Mucosa of descending colon (tissue), 3 donors: ENCODE results near the gene SMAD7. TPM values are rescaled to one million over a fixed set of nuclear protein-coding genes. Genes with fewer than 3 reads are reported as not detected.

Source experiments
- ATAC-seq: fragments of 200-7000 bp; cut with Tn5 transposase; one replicate; pipeline ENCODE4 v1.9.1; 2020; ENCODE audit warnings: mild to moderate bottlenecking, moderate library complexity
- DNase-seq, 3 donors: peaks; one replicate each; pipeline ENCODE4 v3.0.0-alpha.2; 2020
- H3K36me3 ChIP-seq: fragments of 200-600 bp; one replicate; pipeline ENCODE4 v1.8.0; 2021; ENCODE audit warnings: low read depth, mild to moderate bottlenecking
- H3K4me1 ChIP-seq: fragments of 200-600 bp; one replicate; pipeline ENCODE4 v1.8.0; 2021; ENCODE audit warnings: low read depth, mild to moderate bottlenecking
- H3K4me3 ChIP-seq: fragments of 200-600 bp; one replicate; pipeline ENCODE4 v1.8.0; 2021; ENCODE audit warnings: mild to moderate bottlenecking
- H3K9me3 ChIP-seq: fragments of 200-600 bp; one replicate; pipeline ENCODE4 v1.8.0; 2021; ENCODE audit warnings: mild to moderate bottlenecking
- intact Hi-C, 2 donors: fragments of 100-400 bp; cut with DNase I in 1 of 2; cut with micrococcal nuclease in 1 of 2; formaldehyde crosslinking; loops; one replicate each; pipeline versions ENCODE4 v1.11.0 to v1.11.1; 2022; cut with DNase I, micrococcal nuclease
- total RNA-seq, 3 donors: library from RNA; stranded (reverse); fragmentation: NEBNext Ultra II Directional in 2 of 3; extraction: Animal tissue kit (Norgen Biotek cat#: 25700) in 2 of 3; gene quantifications; one replicate each; pipeline versions ENCODE4 v1.2.1 to v1.2.4, GENCODE V29; 2021 to 2023
- TF ChIP-seq, protein P1 (sequence below): fragments of 200-600 bp; IDR thresholded peaks from one replicate; pipeline ENCODE4 v1.8.0; 2022; ENCODE audit warnings: antibody characterized with exemption, mild to moderate bottlenecking
- donor health status: DM: no; HTN: no; CAD: no; lungs with moderate emphysema.
- donor health status: DM: no; HTN: no; CAD: no.
- donor health status: DM: no; HTN: yes; CAD: no.

The SMAD7 gene
- total RNA-seq, 3 donors from 2014 or later = 22.3 to 67.4 (median 33.1) TPM

- ATAC-seq (no peak), DNase-seq (no peak)
- H3K36me3 ChIP-seq = no peaks in the 10 kb centered on the region
- no peak overlapping the region for H3K4me3 ChIP-seq
- no peaks in the 10 kb centered on the region for H3K9me3 ChIP-seq
- no peaks in the 10 kb centered on the region for H3K4me1 ChIP-seq
- intact Hi-C loops = no loop called here
- TF ChIP-seq, protein P1, sequence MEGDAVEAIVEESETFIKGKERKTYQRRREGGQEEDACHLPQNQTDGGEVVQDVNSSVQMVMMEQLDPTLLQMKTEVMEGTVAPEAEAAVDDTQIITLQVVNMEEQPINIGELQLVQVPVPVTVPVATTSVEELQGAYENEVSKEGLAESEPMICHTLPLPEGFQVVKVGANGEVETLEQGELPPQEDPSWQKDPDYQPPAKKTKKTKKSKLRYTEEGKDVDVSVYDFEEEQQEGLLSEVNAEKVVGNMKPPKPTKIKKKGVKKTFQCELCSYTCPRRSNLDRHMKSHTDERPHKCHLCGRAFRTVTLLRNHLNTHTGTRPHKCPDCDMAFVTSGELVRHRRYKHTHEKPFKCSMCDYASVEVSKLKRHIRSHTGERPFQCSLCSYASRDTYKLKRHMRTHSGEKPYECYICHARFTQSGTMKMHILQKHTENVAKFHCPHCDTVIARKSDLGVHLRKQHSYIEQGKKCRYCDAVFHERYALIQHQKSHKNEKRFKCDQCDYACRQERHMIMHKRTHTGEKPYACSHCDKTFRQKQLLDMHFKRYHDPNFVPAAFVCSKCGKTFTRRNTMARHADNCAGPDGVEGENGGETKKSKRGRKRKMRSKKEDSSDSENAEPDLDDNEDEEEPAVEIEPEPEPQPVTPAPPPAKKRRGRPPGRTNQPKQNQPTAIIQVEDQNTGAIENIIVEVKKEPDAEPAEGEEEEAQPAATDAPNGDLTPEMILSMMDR = no peak
Measured at GRCh38 chr18:48963586-48964470, 13.1 kb upstream of the SMAD7 start.

DNA sequence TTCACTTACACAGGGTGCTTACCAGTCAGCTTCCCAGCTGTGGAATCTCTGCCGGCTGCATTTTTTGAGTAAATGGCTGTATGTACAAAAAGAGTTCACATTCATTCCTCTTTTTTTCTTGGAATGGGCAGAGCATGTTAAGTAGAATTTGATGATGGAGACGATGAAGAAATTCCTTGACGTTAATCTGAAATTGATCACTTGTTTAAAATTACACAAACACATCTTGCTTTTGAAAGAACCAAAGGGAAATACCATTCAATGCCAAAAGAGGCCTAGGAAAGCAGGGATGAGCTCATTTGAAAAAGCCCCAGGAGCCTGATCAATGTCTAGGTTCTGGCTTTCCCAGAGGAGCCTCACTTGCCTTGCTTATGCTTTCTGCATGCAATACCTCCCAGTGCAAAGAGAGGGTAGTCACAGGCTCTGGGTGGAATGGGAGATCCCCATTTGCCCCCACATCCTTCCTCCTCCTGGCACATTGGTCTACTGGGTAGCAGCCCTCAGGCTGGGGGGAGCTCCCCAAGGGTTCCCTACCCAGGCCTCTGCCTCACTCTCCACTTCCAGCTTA is 12.3 kb upstream of the SMAD7 start:
- DNase-seq (no peak), ATAC-seq (peak; percentile 27)
- intact Hi-C loops = no loop called here
- H3K4me1 ChIP-seq = no peaks in the 10 kb centered on the region
- no peak overlapping the region for H3K4me3 ChIP-seq
- no peaks in the 10 kb centered on the region for H3K9me3 ChIP-seq
- H3K36me3 ChIP-seq = no peaks in the 10 kb centered on the region
- TF ChIP-seq, protein P1 = no peak

DNA sequence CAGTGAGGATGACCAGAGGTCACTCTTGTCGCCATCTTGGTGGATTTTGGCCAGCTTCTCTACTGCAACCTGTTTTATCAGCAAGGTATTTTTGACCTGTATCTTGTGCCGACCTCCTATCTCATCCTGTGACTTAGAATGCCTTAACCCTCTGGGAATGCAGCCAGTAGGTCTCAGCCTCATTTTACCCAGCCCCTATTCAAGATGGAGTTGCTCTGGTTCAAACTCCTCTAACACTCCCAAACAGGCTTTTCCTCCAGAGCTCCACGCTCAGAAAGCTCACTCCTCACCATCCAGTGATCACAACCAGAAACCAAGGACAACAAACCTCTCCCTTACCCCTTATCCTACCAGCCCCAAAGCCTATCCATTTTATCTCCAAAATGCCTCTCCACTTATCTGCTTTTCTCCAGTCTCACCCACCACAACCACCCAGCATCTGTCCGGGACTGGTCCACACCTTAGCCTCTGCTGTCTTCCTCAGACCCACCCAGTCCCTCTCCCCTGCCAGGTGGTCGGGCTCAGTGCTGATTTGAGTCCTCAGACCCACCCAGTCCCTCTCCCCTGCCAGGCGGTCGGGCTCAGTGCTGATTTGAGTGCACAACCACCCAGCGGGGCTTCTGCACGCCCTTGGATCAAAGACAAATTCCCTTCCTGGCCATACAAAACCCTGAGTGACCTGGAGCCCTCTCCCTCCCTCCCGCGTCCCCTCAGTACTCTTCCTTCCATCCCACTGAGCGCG is 11.7 kb upstream of the SMAD7 start:
- DNase-seq (no peak), ATAC-seq (peak; percentile 13)
- Histone ChIP-seq H3K4me3 (no peak overlapping the region), H3K4me1 (no peaks in the 10 kb centered on the region), H3K36me3 (no peaks in the 10 kb centered on the region), H3K9me3 (no peaks in the 10 kb centered on the region)
- TF ChIP-seq, protein P1 = no peak
- intact Hi-C loops = no loop called here

DNA sequence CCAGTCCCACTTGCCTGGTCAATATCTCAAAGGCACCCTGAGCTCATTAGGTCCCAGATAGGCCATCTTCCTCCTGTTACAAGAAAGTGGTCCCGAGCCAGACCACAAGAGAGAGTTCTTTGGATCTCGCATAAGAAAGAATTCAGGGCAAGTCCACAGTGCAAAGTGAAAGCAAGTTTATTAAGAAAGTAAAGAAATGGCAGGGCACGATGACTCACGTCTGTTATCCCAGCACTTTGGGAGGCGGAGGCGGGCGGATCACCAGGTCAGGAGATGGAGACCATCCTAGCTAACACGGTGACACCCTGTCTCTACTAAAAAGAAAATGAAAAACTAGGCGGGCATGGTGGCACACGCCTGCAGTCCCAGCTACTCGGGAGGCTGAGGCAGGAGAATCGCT is 10.8 kb upstream of the SMAD7 start:
- H3K36me3 ChIP-seq = no peaks in the 10 kb centered on the region
- ATAC-seq (peak; percentile 63), DNase-seq (no peak)
- TF ChIP-seq, protein P1 = no peak
- no peak overlapping the region for H3K4me3 ChIP-seq
- no peaks in the 10 kb centered on the region for H3K9me3 ChIP-seq
- intact Hi-C loops = no loop called here
- H3K4me1 ChIP-seq = peaks cover under 1% of the 10 kb centered on the region

DNA sequence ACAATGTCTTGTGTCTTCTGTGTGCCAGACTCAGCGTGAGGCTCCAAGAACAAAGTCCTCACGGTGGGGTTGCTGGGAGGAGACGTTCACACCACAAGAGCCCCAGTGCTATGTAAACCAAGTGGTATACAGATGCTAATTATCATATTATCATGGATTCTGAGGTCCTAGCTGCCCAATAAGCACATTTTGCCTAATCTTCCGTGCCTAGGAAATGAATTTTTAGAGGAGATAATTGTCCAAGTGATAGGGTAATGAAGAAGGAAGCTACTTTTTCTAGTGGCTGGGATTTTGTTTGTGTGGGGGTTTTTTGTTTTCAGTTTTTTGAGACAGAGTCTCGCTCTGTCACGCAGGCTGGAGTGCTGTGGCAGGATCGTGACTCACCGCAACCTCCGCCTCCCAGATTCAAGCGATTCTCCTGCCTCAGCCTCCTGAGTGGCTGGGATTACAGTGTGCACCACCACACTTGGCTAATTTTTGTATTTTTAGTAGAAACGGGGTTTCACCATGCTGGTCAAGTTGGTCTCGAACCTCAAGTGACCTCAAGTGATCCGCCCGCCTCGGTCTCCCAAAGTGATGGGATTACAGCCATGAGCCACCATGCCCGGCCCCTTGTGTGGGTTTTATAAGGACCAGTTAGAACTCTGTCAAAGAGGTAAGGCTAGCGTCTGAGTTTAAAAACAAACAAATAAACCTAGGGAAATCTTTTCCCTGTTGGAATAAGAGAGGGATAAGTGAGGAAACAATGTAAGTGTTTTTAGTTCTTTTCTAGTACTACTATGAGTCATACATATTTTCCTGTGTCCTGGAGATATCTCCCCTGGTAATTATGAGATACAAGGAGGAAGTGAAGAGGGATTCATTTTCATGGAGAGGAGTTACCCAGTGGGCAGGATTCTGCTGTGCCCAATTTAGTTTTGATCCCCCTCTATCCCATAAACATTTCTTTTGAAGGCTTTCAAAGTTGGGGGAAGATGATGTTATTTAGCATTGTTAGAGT is 9.5 kb upstream of the SMAD7 start:
- ATAC-seq (peak; percentile 43), DNase-seq (no peak)
- TF ChIP-seq, protein P1 = no peak
- no peaks in the 10 kb centered on the region for H3K36me3 ChIP-seq
- intact Hi-C loops = no loop called here
- H3K9me3 ChIP-seq = no peaks in the 10 kb centered on the region
- no peak overlapping the region for H3K4me3 ChIP-seq
- H3K4me1 ChIP-seq = peaks cover 8% of the 10 kb centered on the region
